ENCODE measurements around the gene ESYT3.

- no peak for TF ChIP-seq POLR2A (IDR thresholded peaks at IDR 0.05)
- no peak for TF ChIP-seq CTCF (IDR thresholded peaks at IDR 0.05)
Measured at GRCh38 chr3:138398791-138399575, 35.4 kb upstream of the ESYT3 start.

Data from body of pancreas (tissue), 4 donors.